NCI-H1092 treated with DMSO at 0.1 percent for 48 hours (cell line): Measurements from ENCODE around the gene YOD1.
A peak's percentile ranks its signal among the peaks of the same experiment; 100 is the strongest.
"Not testable (repeated sequence)": the region's sequence is repeated elsewhere in the genome, so short reads cannot be mapped to it uniquely, and the experiment has no call there.

Experiments used
- DNase-seq: peaks from one replicate; lab custom pipeline; 2025; lab: John Stamatoyannopoulos, UW

YOD1 gene

GRCh38 chr1:207049054-207049453 is 2.0 kb downstream of the YOD1 start:
- DNase-seq = no peak

- no peak for DNase-seq
These were observed 3.0 kb downstream of the YOD1 start for GRCh38 chr1:207048041-207048440.

DNA sequence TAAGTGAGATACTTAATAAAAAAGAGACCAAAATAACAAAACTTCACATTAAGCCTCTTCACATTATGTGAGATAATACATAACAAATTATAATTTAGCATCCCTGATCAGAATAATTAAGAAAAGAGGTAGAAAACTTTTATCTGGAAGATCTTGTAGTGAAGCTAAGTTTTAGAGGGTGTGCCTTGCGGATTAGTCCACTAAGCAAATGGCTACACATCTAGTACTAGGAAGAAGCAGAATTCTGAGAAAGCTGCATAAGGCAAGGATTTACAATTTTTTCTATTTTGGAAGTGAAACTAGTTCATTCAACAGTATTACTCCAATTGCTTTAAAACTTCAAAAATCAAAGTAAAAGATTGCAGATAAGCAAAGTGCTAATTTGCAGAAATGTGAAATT is 3.5 kb downstream of the YOD1 start:
- DNase-seq = no peak

DNA sequence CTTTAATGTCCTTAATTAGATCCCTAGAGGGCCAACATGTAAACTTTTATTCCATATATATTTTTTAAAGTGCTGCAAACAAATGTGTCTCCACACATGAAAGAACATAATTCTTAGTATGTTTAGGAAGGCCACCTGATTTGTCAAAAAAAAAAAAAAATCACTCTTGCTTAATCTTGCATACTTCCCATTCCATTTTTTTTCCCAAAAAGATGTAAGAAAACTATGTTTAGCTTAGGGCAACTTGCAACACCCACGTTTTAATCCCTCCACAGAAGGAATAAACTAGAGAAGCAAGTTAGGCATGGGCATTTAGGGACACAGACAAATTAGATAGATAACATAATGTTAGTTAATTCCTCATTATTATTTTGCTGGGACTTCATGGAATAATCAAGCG is 5.6 kb downstream of the YOD1 start:
- DNase-seq = no peak

GRCh38 chr1:207041397-207041796 is 9.6 kb downstream of the YOD1 start:
- DNase-seq = not testable (repeated sequence)

DNA sequence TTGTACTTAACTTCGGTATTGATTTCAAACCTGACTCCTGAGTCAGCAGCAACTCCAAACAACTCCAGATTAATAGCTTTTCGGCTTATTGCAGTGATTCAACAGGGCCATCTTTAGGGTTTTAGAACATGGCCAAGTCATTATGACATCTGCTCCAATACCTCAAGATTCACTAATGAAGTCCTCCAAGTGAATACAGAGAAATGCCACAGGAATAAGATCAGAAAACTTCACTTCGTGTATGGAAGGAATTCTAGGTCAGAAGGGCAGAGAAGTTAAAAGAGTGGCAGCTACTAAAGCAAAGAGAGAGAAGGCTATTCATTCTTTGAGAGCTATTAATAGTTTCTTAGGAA is 10.9 kb downstream of the YOD1 start:
- no peak for DNase-seq

DNA sequence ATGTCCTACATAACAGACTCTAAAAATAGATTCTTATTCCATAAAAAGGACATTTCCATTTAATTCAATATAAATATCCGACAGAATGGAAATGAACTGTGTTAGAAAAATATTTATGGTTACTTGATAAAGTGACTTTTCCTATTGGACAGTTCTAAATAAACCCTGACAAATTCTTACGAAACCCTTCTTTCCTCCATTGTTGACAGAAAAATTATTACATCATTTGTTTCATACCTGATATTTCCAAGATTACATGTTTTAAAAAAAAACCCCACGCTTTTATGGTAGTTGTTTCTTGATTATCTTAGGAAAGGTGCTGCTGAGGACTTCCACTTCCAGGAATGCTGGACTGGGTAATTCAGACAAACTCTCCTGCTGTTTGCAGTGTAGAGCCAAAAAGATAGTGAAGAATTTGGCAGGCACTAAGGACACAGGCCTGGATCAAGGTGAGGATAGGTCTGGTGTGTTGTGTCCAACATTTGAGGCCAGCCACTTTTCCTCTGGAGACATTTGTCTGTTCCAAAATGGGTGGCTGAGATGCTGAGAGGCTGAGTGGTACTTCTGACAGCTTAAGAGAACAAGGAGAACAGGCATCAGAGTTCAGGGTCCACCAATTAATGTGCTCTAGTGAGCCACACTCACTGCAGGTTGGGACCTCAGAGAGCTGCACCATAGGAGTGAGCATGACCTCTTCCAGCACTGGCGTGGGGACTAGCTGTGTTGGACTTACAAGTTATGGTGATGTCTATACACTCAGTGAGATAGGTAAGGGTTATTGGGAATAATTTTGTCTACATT is 11.4 kb downstream of the YOD1 start:
- no peak for DNase-seq

- no peak for DNase-seq
These were observed 14.1 kb downstream of the YOD1 start for GRCh38 chr1:207036865-207037264.

- DNase-seq = no peak
These were observed 15.0 kb downstream of the YOD1 start for GRCh38 chr1:207035877-207036551.

DNA sequence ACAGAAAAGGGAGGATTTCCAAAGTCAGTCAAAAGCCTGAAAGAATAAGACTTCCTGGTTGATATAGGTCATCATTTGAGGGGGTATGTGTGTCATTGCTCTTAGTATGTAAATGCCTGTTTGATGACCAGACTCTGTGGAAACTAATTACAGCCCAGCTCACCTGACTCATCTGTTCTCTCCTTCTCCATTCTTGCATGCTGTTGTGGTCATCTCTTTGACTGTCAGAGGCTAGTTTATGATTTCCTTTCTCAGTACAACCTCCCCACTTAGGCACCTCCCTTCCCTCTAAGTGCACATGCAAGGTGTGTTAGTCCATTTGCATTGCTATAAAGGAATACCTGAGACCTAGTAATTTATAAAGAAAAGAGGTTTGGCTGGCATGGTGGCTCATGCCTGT is 16.0 kb downstream of the YOD1 start:
- no peak for DNase-seq

- DNase-seq = no peak
These were observed 16.8 kb downstream of the YOD1 start for GRCh38 chr1:207034208-207034607.

DNA sequence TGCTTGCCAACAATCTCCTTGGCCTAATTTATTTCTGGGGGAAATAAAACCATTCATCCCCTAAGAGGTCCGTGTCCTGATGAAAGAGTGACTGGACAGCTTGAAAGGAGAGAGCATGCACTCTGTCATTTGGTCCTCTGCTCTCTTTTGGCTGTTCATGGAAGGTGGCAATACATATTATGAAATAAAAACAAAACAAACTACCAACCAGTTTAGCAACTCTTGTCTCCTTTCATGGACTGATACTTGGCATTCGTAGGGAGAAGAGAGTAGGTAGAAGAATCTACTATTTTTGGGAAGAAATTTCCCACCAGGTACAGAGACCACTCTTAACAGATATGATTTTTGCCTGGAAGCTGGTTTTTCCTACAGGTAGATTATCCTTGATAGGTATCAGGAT is 17.7 kb downstream of the YOD1 start:
- DNase-seq = no peak

GRCh38 chr1:207032528-207033017 is 18.4 kb downstream of the YOD1 start, which contains the start of gene C1orf116:
C1orf116 (minus strand) TSS chr1:207032756; CDS start chr1:207027598, 5,158 bp downstream.
- no peak for DNase-seq

- DNase-seq = peak; percentile 6
These were observed 19.3 kb downstream of the YOD1 start for GRCh38 chr1:207031632-207032264.

DNA sequence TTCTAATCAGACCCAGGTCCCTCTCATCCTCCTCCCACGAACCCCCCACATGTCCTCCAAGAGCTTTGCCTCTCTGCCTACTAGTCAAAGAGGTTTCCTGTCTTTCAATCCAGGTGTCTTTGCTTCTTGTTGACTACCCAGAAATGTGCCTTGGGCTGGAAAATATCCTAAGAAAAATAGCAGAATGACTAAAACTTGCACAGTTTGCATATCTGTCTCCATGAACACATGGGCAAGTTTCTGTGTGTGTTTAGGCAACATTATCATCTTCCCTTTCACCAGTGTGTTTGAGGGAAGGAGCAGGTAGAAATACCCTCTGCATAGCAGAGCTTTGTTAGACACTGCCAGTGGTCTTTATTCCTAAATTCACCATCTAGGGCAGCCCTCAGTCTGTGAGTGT is 20.0 kb downstream of the YOD1 start:
- DNase-seq = no peak

DNA sequence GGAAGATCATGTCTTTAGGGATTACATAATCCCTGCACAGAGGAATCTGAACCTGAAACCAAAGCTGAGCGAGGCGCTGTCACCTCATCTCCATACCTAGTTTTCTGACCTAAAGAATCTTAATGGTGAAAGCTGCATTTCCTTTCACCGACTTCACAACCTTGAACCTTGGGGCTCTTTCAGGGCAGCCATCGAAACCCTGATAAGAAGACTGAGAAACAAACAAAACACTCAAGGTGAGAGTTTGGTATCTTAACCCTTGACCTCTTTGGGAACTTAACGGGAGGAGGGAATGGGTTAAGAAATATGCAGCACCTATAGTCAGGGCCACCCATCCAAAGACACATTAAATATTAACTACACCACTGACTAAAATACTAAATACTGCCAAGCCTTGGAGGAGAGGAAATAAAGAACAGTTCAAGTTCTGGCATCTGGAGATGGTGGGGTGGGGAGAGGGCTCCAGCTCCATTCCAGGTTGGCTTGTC is 20.4 kb downstream of the YOD1 start:
- DNase-seq = no peak

DNA sequence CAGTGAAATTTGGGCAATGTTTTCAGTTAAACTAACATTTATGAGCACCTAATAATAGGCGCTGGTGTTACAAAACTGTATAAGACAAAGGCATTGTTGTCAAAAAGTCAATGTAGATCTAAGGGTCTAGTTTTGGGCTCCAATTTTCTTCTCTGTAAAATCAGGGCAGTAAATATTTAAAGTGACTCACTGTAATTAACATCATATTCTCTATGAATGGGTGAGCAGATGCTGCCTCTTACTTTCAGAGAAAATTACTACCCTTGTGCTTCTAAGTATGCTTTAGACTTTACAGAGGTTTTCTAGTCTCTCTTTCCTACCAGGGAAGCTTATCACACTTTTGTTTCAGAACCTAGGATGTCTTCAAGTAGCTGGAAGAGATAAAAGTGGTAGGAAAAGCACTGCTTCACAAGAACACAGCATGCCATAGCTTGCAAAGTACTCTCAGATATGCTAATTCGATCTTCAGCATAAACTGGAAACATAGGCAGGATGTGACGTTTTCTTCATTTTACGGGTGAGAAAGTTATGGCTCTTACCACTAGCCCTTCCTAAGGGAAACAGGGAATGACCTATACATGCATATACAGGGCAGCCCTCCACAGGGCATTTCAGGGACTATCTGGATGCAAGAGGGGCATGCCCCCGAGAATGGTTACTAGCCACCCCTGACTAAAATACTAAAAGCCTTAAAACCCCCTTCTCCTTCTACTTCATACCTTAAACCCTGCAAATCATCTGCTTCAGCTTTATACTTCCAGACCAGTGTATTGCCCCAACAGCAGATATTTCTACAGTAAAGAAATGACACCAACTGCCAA is 21.1 kb downstream of the YOD1 start:
- DNase-seq = no peak

- DNase-seq = no peak
These were observed 21.9 kb downstream of the YOD1 start for GRCh38 chr1:207028884-207029650.

- DNase-seq = no peak
These were observed 23.1 kb downstream of the YOD1 start for GRCh38 chr1:207027921-207028320.

GRCh38 chr1:207027206-207027777 is 23.7 kb downstream of the YOD1 start:
- DNase-seq = no peak

DNA sequence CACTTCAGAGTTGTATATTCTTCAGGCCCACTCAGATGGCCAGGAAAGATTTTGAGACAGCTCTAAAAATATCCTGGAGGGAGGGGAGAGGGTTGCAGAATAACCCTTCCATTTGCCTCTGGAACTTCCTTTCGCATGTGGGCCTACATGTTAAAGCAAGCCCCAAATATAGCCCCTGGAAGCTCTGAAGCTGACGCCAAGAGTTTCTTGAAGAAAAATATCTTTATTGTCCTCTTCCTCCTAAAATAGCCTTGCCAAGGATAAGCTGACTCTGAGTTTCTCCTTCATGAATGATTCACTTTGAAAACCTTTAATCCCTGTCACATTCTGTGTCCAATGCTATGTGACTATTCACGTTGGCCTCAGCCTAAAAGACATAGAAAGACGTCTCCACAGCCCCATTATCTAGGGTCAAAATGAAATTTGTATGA is 24.9 kb downstream of the YOD1 start:
- no peak for DNase-seq
